Fibroblast of upper back skin (primary cell): ENCODE results near the gene ATP6V1D.
"Not testable (repeated sequence)": the region's sequence is repeated elsewhere in the genome, so short reads cannot be mapped to it uniquely, and the experiment has no call there.

Experiments used
- DNase-seq: peaks from one replicate; pipeline ENCODE4 v3.0.0-alpha.2; 2013

The ATP6V1D gene

DNA sequence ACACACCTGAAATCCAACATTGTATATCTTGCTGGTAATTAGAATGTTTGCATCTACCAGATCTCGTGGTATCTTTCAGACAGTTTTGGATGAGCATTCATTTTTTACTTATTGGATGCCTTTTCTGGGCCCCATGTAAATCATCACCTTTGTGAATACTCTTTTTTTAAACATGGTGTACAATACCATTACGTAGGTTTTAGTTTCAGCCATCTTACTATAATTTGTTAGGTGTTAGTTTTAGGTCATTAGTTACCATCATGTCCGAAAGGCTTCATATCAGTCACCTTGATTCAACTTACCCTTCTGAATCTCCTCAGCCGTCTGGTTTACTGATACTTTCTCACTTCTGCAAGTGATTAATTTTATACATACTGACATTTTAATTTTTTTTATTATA, 5.9 kb upstream of the ATP6V1D start:
- DNase-seq = no peak

DNA sequence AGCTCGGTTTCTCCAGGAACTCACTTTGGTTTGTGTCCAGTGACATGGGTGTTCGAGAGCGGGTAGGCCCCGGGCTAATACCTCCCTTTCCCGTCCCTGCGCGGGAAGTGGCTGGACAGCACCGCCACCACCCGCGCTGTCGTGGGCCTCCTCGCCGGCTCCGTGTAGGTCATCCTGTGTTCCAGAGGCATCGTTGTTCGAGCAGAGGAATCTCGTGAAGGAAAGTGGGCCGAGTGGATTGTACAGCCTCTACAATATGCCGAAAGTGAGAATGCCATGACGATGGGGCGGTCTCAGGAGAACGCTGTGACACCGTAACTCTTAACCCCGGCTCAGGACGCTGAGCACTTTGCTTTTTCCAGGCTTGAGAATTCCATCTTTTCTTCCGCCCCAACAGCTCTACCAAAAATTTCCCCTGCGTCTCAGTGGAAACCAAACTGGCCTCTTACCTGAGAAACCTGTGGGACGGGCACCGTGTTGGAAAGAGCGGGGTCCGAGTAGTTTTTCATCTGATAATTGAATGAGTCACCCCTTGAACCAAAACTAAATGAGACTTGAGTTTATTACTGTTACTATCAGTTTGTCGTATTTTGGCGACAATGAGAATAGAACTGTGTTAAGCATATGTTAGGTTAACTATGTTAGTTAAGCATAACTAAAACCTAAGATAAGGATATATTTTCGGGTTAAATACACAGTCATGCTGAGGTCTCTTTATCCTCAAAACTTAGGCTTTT, 1.0 kb upstream of the ATP6V1D start:
- no peak for DNase-seq

DNA sequence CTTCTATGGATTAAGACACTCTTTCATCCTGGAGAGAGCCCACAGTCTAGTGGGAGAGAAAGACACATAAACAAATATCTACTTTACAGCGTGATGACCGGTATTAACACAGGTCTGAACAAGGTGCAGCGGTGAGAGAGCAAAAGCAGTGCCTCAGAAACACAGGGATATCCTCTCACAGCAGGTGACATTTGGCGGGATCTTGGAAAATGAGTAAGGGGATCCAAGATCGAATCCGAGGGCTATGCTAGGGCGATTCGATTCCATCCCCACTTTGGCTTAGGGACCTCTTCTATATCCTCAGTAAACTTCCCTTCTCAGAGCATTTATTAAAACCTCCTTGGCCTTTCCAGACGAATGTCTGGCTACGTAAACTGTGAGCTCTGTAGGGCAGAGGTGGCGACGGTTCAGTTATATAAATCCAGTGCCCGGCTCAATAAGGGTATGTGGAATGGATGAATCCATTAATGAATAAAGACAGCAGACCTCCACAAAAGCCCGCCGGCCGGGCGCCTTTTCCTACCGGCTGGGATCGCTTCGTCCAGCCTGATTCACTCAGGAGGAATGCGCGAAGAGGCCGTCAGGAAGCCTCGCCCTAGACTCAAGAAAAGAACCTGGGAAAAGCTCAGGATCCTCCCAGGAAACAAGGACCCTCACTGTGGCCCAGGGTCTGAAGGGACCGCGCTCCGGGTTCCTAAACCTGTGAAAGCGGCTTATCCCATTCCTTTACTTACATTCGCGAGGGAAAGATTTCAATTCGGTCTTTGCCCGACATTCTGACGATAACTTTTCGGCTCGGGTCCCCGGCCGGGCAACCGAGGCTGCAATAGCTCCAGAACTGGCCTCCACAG, 455 bp downstream of the ATP6V1D start:
- DNase-seq = peak; percentile 55

DNA sequence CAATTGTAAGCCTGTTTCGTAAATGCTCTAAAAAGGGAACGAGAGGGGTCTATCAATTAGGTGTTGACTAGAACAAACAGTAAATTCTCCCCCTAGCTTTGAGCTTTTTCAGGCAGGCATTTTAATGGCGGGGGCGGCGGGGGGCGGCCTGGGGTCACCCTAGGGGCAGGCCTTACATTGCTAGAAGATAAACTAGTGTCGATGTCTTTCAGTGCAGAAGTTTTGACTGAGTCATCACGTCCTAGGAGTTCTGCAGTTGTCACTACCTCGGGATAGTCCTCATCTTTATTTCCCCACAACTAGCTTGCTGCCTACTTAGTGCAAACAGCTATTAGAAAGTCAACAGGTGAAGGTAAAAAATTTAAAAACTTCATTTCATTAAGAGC, 1.6 kb downstream of the ATP6V1D start:
- DNase-seq = no peak

DNA sequence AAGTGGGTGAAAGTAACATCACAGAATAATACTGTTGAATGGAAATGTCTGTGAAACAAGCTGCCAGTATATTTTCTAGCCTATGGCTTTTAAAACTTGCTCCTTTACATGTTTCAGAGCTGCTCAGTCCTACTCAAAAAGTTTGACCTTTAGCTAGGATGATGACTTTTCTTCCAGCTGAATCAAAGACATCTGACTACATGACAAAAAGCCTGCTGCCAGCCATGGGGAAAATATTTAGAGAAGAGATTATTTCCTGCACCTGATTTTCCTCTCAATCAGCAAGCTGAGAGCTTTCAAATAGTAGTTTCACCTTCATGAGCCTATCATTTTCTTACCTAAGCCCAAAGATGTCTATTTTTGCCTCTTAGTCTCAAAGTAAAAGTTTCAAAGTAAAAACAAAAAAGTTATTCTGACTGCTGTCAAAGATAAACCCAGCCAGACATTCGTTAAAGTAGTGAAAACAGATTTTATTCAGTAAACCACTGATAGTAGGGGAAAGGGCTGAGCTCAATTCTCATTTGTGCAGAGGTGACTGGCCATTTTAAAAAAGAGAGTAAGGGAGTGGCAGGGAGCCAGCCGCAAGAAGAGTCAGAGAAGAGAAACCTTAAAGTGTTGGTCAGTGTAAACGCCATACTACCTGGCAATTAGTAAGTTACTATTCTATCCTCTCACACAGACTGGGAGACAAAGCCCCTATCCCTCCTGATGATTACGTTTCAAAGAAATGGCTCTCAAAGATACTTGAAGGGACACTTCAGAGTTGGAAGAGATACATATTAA, 2.2 kb downstream of the ATP6V1D start:
- DNase-seq = no peak

DNA sequence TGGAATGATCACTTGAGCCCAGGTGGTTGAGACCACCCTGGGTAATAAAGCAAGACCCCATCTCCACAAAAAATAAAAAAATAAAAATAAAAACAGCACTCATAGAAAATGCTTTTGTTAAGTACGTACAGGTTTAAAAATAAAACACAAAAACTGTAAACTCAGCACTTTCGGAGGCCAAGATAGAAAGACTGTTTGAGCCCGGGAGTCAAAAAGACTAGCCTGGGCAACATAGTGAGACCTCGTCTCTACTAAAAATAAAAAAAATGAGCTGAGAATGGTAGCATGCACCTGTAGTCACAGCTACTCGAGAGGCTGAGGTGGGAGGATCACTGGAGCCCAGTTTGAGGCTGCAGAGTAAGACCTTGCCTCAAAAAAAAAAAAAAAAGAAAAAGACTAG, 7.5 kb downstream of the ATP6V1D start:
- no peak for DNase-seq

DNA sequence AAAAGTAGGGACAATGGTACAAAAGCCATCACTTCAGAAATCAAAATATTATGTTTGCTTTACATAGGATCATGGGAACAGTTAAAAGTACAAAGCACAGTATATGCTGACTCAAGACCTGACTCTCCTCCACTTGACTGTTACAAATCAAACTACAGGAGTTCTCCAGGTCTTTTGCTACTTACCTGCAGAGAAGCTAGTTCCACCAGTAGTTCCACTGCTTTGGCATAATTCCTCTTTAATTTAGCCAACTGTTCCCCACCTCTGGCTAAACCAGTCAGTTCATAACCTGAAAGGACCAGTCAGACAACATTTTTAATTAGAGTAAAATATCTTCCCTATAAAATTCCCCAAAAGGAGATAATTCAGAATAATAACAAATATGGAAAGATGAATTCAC, 14.0 kb downstream of the ATP6V1D start:
- no peak for DNase-seq

DNA sequence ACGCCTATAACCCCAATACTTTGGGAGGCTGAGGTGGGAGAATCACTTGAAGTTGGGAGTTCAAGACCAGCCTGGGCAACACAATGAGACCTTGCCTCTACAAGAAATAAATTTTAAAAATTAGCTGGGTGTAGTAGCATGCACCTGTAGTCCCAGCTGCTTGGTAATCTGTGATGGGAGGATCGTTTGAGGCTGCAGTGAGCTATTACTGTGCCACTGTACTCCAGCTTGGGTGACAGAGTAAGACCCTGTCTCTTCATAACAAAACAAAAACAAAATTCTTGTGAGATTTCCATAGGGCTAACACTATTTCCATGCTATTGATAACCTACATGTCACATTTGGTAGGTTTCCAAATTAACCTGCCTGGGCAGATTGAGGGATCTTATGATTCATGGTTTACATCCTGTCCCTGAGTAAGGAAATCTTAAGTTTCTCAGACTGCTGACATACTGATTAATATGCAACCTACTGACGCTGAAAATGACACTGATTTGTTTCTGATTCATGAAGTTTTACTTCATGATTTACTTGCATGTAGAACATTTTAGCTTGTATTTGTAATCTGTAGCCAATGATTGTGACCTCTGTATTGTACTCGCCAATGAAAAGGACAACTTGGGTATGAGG, 15.9 kb downstream of the ATP6V1D start:
- DNase-seq = no peak

DNA sequence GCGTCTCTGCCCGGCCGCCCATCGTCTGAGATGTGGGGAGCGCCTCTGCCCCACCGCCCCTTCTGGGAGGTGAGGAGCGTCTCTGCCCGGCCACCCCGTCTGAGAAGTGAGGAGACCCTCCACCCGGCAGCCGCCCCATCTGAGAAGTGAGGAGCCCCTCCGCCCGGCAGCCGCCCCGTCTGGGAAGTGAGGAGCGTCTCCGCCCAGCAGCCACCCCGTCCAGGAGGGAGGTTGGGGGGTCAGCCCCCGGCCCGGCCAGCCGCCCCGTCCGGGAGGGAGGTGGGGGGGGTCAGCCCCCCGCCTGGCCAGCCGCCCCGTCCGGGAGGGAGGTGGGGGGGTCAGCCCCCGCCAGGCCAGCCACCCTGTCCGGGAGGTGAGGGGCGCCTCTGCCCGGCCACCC, 18.4 kb downstream of the ATP6V1D start:
- DNase-seq = not testable (repeated sequence)

DNA sequence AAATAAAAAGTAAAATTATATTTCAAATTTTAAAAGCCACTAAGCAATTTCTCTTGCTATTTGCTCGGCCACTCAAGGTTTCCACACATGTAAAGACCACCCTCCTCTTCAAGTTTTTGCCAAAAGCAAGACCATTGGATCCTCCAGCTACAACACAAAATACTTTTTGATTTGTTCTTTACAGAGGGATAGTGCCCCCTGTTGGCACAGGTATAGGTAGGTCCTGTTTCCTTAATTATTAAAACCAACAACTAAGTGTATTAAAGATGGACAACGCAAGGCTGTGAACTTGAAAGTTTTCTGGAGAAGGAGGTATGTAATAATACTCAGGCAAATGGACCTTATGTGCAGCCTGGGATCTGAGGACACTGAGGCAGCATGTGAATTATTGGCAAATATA, 23.8 kb downstream of the ATP6V1D start:
- DNase-seq = peak; percentile 14

DNA sequence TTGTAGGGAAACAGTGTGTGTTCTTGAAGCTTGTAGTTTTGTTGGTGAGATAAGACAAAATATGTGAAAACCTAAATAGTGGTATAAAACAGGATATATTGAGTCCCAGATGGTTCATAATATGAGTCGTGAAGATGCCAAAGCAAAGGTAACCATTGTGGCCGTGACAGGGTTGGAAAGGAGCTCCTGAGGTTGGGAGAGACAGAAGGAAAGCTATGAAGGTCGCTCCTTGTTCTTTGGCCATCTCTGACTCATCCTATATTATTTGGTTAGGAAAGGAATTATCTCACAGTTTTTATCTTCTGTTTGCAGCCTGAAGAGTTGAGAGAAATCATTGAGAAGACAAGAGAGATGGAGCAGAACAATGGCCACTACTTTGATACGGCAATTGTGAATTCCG, 27.1 kb downstream of the ATP6V1D start:
- no peak for DNase-seq

DNA sequence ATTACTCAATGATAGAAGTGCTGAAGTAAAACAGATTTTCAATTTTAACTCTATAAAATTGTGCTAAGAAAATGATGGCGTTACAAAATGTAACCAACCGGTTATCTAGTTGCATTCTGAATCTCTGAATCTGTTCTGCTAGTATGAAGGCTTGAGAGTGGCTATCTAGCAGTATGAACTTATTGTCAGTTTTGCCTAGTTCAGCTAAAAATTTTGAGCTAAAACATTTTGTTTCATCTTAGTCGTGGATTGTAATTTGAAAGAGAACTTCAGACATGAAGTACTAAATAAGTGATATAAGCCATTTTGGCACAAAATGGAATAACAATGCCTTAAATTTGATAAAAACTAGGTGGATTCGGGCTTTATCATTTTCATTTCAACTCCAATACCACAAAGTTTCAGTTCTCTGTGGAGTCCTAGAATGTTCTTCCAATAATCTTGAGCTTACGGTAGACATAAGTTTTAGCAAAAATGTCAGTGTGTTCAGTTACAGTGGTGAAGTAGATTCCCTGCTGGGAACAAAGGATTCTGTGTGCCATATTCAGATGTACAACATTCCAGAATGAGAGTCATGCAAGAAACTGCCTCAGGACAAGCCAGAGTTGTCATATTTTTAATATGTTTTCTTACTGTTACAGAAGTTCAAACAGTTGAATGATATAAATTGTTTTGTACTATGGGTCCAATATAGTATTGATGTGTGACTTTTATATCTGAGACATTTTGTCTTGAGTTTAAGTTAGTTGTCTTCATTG, 28.1 kb downstream of the ATP6V1D start:
- peak; percentile 32 for DNase-seq

DNA sequence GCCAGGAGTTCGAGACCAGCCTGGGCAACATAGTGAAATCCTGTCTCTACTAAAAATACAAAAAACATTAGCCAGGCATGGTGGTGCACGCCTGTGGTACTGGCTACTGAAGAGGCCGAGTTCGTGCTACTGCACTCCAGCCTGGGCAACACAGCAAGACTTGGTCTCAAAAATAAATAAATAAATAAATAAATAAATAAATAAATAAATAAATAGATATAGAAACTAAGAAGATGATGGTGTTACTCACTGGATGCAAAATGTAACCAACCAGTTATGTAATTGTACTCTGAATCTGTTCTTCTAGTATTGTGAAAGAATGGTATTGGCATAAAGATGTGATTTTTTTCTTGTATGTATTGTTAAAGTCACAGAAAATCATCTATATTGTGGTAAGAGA, 29.9 kb downstream of the ATP6V1D start:
- not testable (repeated sequence) for DNase-seq

DNA sequence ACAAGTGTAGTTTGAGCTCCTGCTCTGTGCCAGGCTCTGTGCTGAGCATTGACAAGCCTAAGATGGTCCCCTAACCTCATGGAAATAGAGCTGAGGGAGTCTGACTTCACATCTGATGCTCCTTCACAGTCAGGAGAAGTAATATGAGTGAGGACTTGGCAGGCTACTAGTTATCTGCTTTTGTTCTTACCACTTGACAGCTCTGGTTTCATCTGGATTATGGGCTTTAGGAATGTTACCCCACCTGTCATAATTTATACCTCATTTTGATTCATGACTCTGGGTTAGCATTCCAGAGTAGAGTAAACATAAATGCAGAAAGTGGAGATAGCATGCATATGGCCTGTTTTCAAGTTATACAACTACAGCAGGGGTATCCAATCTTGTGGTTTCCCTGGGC, 40.5 kb downstream of the ATP6V1D start:
- peak; percentile 73 for DNase-seq

DNA sequence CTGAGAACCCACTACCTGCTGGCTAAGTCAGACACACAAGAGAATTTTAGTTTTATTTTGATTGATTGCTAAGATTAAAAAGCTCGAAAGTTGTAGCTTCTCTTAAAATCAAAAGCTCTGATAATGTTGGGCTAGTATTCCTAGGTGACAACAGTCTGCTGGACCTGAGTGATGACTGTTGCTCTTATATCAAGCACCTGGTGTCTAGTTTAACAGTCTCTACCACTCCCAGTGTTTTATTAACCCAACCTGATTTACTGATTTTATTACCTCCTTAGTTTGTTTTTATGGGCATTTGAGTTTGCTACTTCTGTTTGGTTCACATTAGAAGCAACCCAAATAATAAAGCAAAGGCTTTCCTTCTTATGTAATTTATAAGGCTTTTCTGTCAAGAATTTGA, 41.8 kb downstream of the ATP6V1D start:
- no peak for DNase-seq

DNA sequence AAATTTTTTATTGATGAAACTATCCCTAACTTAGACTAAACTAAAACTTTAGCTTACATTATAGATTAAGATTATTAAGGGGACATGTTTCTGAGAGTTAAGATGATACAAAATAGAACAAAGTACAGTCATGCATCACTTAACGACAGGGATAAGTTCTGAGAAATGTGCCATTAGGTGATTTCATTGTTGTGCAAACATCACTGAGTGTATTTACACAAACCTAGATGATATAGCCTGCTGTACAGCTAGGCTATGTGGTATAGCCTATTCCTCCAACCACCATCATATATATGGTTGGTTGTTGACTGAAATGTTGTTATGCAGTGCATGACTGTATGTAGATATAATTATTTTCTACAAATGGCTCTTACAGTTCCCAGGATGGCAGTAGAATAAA, 46.5 kb downstream of the ATP6V1D start:
- no peak for DNase-seq

DNA sequence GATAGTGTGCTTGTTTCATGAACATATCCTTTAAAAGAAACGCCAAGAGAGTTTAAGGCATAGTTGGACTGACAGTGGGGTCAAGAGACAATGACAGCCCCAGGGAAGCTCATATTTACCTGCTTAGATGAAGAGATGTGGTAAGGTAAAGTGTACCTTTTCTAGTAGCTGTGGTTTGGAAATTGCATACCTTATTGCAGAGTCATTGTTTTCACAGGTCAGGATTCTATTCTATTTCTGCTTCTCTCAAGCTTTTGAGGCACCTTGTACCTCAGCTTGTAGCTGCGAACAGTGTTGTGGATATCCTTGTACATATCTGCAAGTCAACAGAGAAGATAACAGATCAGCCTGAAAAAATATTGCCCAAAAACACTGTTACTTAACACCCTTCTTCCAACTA, 47.7 kb downstream of the ATP6V1D start:
- no peak for DNase-seq
